Measurements from ENCODE around the gene KCTD11. TPM values are rescaled to one million over a fixed set of nuclear protein-coding genes. Genes with fewer than 3 reads are reported as not detected.

KCTD11 gene
- total RNA-seq, 1 donor from 2014 or later = 15.5 TPM

DNA sequence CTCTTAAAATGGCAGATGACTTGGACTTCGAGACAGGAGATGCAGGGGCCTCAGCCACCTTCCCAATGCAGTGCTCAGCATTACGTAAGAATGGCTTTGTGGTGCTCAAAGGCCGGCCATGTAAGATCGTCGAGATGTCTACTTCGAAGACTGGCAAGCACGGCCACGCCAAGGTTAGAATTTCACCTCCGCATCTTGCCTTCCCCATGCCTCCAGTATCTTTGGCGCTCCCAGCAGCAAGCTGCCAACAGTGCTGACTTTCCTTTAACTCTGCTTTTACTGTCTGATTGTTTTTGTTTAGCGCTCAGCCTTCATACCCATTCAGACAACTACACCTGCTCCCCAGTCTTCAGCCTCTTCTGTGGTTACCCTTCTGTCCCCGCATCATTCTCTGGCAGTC is 42.3 kb upstream of the KCTD11 start:
- no peaks in the 10 kb centered on the region for H3K27me3 ChIP-seq (ENCODE audit: control insufficient read depth, insufficient read depth, low read length)

DNA sequence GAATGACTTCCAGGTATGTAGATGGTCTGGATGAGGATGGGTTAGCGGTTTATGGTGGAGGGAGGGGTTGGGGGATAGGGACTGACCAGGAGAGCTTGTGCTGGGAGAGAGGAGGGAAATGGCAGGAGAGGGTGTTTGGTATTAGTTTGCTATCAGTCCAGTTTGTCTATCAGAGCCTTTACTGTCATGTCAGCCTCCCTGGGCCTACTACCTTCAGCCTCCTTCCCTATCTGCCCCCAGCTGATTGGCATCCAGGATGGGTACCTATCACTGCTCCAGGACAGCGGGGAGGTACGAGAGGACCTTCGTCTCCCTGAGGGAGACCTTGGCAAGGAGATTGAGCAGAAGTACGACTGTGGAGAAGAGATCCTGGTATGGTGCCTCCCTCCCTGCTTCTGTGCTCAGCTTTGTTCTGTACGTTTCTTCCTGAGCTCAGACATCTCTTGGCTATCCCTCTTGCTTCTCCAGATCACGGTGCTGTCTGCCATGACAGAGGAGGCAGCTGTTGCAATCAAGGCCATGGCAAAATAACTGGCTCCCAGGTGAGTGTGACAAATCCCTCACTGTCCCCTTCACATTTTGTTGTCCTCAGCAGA is 40.8 kb upstream of the KCTD11 start:
- peaks cover 10% of the 10 kb centered on the region for H3K36me3 ChIP-seq (ENCODE audit: control insufficient read depth, insufficient read depth, low read length)
- H3K27me3 ChIP-seq (ENCODE audit: control insufficient read depth, insufficient read depth, low read length) = no peaks in the 10 kb centered on the region
- TF ChIP-seq, protein P1, sequence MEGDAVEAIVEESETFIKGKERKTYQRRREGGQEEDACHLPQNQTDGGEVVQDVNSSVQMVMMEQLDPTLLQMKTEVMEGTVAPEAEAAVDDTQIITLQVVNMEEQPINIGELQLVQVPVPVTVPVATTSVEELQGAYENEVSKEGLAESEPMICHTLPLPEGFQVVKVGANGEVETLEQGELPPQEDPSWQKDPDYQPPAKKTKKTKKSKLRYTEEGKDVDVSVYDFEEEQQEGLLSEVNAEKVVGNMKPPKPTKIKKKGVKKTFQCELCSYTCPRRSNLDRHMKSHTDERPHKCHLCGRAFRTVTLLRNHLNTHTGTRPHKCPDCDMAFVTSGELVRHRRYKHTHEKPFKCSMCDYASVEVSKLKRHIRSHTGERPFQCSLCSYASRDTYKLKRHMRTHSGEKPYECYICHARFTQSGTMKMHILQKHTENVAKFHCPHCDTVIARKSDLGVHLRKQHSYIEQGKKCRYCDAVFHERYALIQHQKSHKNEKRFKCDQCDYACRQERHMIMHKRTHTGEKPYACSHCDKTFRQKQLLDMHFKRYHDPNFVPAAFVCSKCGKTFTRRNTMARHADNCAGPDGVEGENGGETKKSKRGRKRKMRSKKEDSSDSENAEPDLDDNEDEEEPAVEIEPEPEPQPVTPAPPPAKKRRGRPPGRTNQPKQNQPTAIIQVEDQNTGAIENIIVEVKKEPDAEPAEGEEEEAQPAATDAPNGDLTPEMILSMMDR (IDR thresholded peaks at IDR 0.05; ENCODE audit: insufficient read depth, low read length, poor library complexity, severe bottlenecking) = no peak
- H3K4me3 ChIP-seq (ENCODE audit: low read depth, low read length) = no peak overlapping the region
- DNase-seq (ENCODE audit: low read depth) = no peak

More for the DNA sequence above, 42.3 kb upstream of the KCTD11 start:
- no peak for DNase-seq (ENCODE audit: low read depth)
- TF ChIP-seq, protein P1 (IDR thresholded peaks at IDR 0.05; ENCODE audit: insufficient read depth, low read length, poor library complexity, severe bottlenecking) = no peak
- Histone ChIP-seq H3K4me3 (ENCODE audit: low read depth, low read length) (no peak overlapping the region), H3K36me3 (ENCODE audit: control insufficient read depth, insufficient read depth, low read length) (peaks cover 10% of the 10 kb centered on the region)

DNA sequence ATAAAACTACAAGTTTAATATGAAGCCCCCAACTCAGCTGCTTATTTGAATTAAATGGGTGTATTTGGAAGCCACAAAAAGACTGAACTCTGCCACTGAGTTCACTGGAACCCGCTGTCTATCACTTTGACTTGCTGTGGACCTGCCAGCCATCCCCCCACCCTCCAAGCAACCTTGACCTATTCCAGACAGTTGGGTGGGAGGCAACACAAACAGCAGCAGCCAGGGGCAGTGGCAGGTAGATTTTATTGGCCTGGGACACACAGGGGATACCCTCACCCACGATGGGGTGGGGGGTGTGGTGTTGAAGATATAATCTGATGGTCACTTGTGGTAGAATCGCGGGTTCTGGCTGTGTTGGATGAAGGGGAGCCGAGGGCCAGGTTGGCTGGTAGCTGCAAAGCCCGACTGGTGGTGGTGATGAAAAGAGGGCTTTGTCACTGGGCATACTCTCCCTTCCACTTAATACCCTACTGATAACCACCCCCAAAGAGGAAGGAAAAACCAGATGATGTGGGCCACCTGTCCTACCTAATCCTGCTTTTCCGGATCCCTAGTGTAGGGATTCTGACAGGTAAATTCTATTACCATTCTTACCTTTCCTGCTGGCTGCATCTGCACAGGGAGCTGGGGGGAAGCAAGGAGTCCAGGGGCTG is 39.4 kb upstream of the KCTD11 start:
- Histone ChIP-seq H3K36me3 (ENCODE audit: control insufficient read depth, insufficient read depth, low read length) (peaks cover 10% of the 10 kb centered on the region), H3K27me3 (ENCODE audit: control insufficient read depth, insufficient read depth, low read length) (no peaks in the 10 kb centered on the region), H3K4me3 (ENCODE audit: low read depth, low read length) (no peak overlapping the region)
- DNase-seq (ENCODE audit: low read depth) = no peak
- TF ChIP-seq, protein P1 (IDR thresholded peaks at IDR 0.05; ENCODE audit: insufficient read depth, low read length, poor library complexity, severe bottlenecking) = no peak

DNA sequence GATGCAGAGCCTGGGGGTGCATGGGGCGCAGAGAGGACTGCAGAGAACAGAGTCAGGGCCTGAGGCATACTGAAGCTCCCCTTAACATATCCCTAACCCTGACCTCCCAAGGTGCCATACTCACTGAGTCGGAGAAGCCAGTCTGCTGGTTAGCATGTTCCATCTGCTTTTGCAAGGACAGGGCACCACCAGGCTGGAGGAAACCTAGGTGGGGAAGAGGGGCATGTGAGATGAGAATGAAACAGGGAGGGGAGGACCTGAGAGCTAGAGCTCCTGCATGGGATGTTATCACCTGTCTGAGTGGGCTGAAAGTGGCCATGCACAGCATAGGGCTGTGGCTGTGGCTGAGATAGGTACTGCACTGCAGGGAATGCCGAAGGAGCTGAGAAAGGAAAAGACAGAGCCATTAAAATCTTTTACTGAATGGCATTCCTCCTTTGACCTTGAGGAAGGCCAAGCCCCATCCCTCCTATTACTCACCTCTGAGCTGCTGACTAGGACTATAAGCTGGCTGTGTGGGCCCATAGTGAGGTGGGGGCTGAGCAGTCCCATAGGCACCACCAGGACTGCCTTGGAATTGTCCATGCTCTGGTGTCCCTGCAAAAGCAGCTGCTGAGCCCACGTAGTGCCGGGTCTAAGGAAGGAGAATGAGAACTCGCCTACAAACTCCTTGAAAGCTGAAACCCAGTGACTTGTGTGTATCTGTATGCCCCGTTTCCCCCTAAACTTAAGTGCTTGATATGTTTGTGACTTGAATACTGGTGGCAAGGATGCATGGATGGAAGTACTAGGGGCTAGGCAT is 38.7 kb upstream of the KCTD11 start:
- H3K27me3 ChIP-seq (ENCODE audit: control insufficient read depth, insufficient read depth, low read length) = no peaks in the 10 kb centered on the region
- no peak for DNase-seq (ENCODE audit: low read depth)
- TF ChIP-seq, protein P1 (IDR thresholded peaks at IDR 0.05; ENCODE audit: insufficient read depth, low read length, poor library complexity, severe bottlenecking) = no peak
- H3K36me3 ChIP-seq (ENCODE audit: control insufficient read depth, insufficient read depth, low read length) = peaks cover 10% of the 10 kb centered on the region
- no peak overlapping the region for H3K4me3 ChIP-seq (ENCODE audit: low read depth, low read length)

DNA sequence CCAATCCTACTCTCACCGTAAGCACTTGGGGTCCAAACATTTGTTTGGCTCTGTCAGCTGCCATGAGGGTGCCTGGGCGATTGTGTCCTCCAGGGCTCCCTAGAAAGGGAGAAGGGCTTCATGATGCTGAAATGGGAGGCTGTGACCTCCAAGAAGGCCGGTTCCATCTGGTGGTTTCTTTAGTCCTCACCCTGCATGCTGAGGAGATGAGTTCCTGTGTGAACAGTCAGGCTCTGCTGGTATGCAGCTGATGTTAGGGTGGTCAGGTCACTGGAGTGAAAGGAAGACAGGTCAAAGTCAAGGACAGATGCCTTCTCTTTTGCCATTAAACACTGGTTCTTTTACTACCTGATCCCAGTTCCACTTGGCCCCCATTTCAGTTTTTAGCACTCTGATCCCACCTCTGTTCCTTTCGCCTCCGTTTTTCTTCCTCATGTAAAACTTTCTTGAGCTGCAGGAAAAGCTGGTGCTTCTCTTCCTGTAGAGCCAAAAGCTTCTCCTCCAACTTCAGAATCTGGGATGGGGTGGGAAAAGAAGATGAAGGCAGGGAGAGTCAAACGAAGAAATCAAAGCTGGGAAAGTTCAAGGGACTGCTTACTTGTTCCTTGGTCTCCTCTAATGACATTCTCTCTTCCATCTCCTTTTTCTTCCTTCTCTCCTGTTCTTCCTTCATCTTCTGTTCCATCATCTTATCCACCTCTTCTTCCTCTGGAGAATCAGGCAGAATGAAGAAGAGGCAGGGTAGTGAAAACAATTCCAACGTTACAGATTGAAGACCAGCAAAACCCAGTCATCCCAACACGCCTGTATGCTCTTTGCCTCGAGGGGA is 37.9 kb upstream of the KCTD11 start:
- TF ChIP-seq, protein P1 (IDR thresholded peaks at IDR 0.05; ENCODE audit: insufficient read depth, low read length, poor library complexity, severe bottlenecking) = no peak
- Histone ChIP-seq H3K27me3 (ENCODE audit: control insufficient read depth, insufficient read depth, low read length) (no peaks in the 10 kb centered on the region), H3K36me3 (ENCODE audit: control insufficient read depth, insufficient read depth, low read length) (peaks cover 10% of the 10 kb centered on the region), H3K4me3 (ENCODE audit: low read depth, low read length) (peak overlapping the region; percentile 69)
- no peak for DNase-seq (ENCODE audit: low read depth)
